Measurements from ENCODE around the gene ADAMTSL3.

The ADAMTSL3 gene

GRCh38 chr15:83650831-83651230 lies 3.1 kb upstream of the ADAMTSL3 start:
- TF ChIP-seq GATA1 (IDR thresholded peaks at IDR 0.05; ENCODE audit: low read depth, low read length) (no peak), POLR2A (IDR thresholded peaks at IDR 0.05; ENCODE audit: low read length) (no peak)

GRCh38 chr15:83651541-83651940 lies 2.4 kb upstream of the ADAMTSL3 start:
- DNase-seq, result no peak
- TF ChIP-seq GATA1 (IDR thresholded peaks at IDR 0.05; ENCODE audit: low read depth, low read length) (no peak), POLR2A (IDR thresholded peaks at IDR 0.05; ENCODE audit: low read length) (no peak)

More at GRCh38 chr15:83650831-83651230, 3.1 kb upstream of the ADAMTSL3 start:
- DNase-seq, result no peak

GRCh38 chr15:83652626-83653204 lies 1.2 kb upstream of the ADAMTSL3 start:
- no peak for DNase-seq
- TF ChIP-seq GATA1 (IDR thresholded peaks at IDR 0.05; ENCODE audit: low read depth, low read length), result no peak
- no peak for TF ChIP-seq POLR2A (IDR thresholded peaks at IDR 0.05; ENCODE audit: low read length)

GRCh38 chr15:83653288-83653638 lies 660 bp upstream of the ADAMTSL3 start:
- TF ChIP-seq POLR2A (IDR thresholded peaks at IDR 0.05; ENCODE audit: low read length) (no peak), GATA1 (IDR thresholded peaks at IDR 0.05; ENCODE audit: low read depth, low read length) (no peak)
- no peak for DNase-seq

GRCh38 chr15:83654379-83655236 lies 685 bp downstream of the ADAMTSL3 start:
- DNase-seq, result no peak
- TF ChIP-seq POLR2A (IDR thresholded peaks at IDR 0.05; ENCODE audit: low read length), result no peak
- no peak for TF ChIP-seq GATA1 (IDR thresholded peaks at IDR 0.05; ENCODE audit: low read depth, low read length)

GRCh38 chr15:83655237-83655616 lies 1.3 kb downstream of the ADAMTSL3 start:
- DNase-seq, result no peak
- no peak for TF ChIP-seq GATA1 (IDR thresholded peaks at IDR 0.05; ENCODE audit: low read depth, low read length)

GRCh38 chr15:83656192-83656591 lies 2.3 kb downstream of the ADAMTSL3 start:
- no peak for TF ChIP-seq POLR2A (IDR thresholded peaks at IDR 0.05; ENCODE audit: low read length)
- no peak for TF ChIP-seq GATA1 (IDR thresholded peaks at IDR 0.05; ENCODE audit: low read depth, low read length)
- DNase-seq, result no peak

GRCh38 chr15:83656943-83657528 lies 3.1 kb downstream of the ADAMTSL3 start:
- TF ChIP-seq GATA1 (IDR thresholded peaks at IDR 0.05; ENCODE audit: low read depth, low read length) (no peak), POLR2A (IDR thresholded peaks at IDR 0.05; ENCODE audit: low read length) (no peak)
- DNase-seq, result no peak

GRCh38 chr15:83657549-83657948 lies 3.6 kb downstream of the ADAMTSL3 start:
- DNase-seq, result peak in 1 of 2 experiments; percentile 12
- TF ChIP-seq GATA1 (IDR thresholded peaks at IDR 0.05; ENCODE audit: low read depth, low read length), result no peak
- no peak for TF ChIP-seq POLR2A (IDR thresholded peaks at IDR 0.05; ENCODE audit: low read length)

- no peak for DNase-seq
- TF ChIP-seq POLR2A (IDR thresholded peaks at IDR 0.05; ENCODE audit: low read length), result no peak
- no peak for TF ChIP-seq GATA1 (IDR thresholded peaks at IDR 0.05; ENCODE audit: low read depth, low read length)
These were observed 4.8 kb downstream of the ADAMTSL3 start for GRCh38 chr15:83658430-83659416.

GRCh38 chr15:83659417-83659812 lies 5.5 kb downstream of the ADAMTSL3 start:
- no peak for DNase-seq
- TF ChIP-seq POLR2A (IDR thresholded peaks at IDR 0.05; ENCODE audit: low read length), result no peak
- TF ChIP-seq GATA1 (IDR thresholded peaks at IDR 0.05; ENCODE audit: low read depth, low read length), result no peak

- no peak for DNase-seq
- no peak for TF ChIP-seq GATA1 (IDR thresholded peaks at IDR 0.05; ENCODE audit: low read depth, low read length)
- no peak for TF ChIP-seq POLR2A (IDR thresholded peaks at IDR 0.05; ENCODE audit: low read length)
These were observed 11.6 kb downstream of the ADAMTSL3 start for GRCh38 chr15:83665480-83665879.

GRCh38 chr15:83670672-83671229 lies 16.8 kb downstream of the ADAMTSL3 start:
- DNase-seq, result no peak
- no peak for TF ChIP-seq POLR2A (IDR thresholded peaks at IDR 0.05; ENCODE audit: low read length)
- TF ChIP-seq GATA1 (IDR thresholded peaks at IDR 0.05; ENCODE audit: low read depth, low read length), result no peak

All from erythroblast (primary cell).